AG20443 (cell line): Measurements from ENCODE around the gene C16orf74.
A peak's percentile ranks its signal among the peaks of the same experiment; 100 is the strongest.

Experiments used
- DNase-seq: peaks from one replicate; pipeline ENCODE4 v3.0.0; 2012; ENCODE audit warnings: low spot score, mixed read lengths

Gene C16orf74

GRCh38 chr16:85746460-85747215 is 4.3 kb downstream of the C16orf74 start:
- DNase-seq, result peak; percentile 57

GRCh38 chr16:85738923-85739715 is 11.8 kb downstream of the C16orf74 start:
- DNase-seq, result no peak

- no peak for DNase-seq
These were observed 14.0 kb downstream of the C16orf74 start for GRCh38 chr16:85736921-85737320.

GRCh38 chr16:85735946-85736345 is 14.9 kb downstream of the C16orf74 start:
- no peak for DNase-seq

- DNase-seq, result no peak
These were observed 15.7 kb downstream of the C16orf74 start for GRCh38 chr16:85735225-85735635.

GRCh38 chr16:85734311-85735017 is 16.4 kb downstream of the C16orf74 start:
- DNase-seq, result no peak

GRCh38 chr16:85733839-85734170 is 17.1 kb downstream of the C16orf74 start:
- peak; percentile 54 for DNase-seq

- no peak for DNase-seq
These were observed 17.6 kb downstream of the C16orf74 start for GRCh38 chr16:85733155-85733838.

- no peak for DNase-seq
These were observed 19.7 kb downstream of the C16orf74 start for GRCh38 chr16:85731179-85731578.

GRCh38 chr16:85730186-85730465 is 20.8 kb downstream of the C16orf74 start:
- no peak for DNase-seq

- DNase-seq, result no peak
These were observed 21.3 kb downstream of the C16orf74 start for GRCh38 chr16:85729452-85730185.

- DNase-seq, result no peak
These were observed 22.0 kb downstream of the C16orf74 start for GRCh38 chr16:85728879-85729278.

- no peak for DNase-seq
These were observed 26.0 kb downstream of the C16orf74 start for GRCh38 chr16:85724936-85725335.

- no peak for DNase-seq
These were observed 26.6 kb downstream of the C16orf74 start for GRCh38 chr16:85724126-85724879.

- no peak for DNase-seq
These were observed 28.6 kb downstream of the C16orf74 start for GRCh38 chr16:85722128-85722893.

- no peak for DNase-seq
These were observed 30.6 kb downstream of the C16orf74 start for GRCh38 chr16:85720302-85720637.

- DNase-seq, result no peak
These were observed 31.1 kb downstream of the C16orf74 start for GRCh38 chr16:85719605-85720301.

- DNase-seq, result peak; percentile 57
These were observed 32.2 kb downstream of the C16orf74 start for GRCh38 chr16:85718682-85719081.

GRCh38 chr16:85718153-85718477 is 32.8 kb downstream of the C16orf74 start:
- no peak for DNase-seq
